Stimulated activated CD4-positive, alpha-beta T cell treated with anti-CD3 and anti-CD28 coated beads, Interleukin-12 subunit alpha, Interleukin-12 subunit beta, amount 100 ng/mL, for 48 hours (primary cell): ENCODE measurements around the gene ITGAX.
"Not testable (repeated sequence)": the region's sequence is repeated elsewhere in the genome, so short reads cannot be mapped to it uniquely, and the experiment has no call there.

Experiments
- DNase-seq, 3 donors: peaks; one replicate each; pipeline ENCODE4 v3.0.0-alpha.2; 2020; ENCODE audit warnings: low read depth in 2 of 3, low spot score in 1 of 3

The ITGAX gene

GRCh38 chr16:31354394-31355291, at the start of gene ITGAX:
ITGAX (plus strand) TSS chr16:31355176; CDS start chr16:31355255, 79 bp downstream.
- DNase-seq: peak; percentile 63 to 69 (median 65)

GRCh38 chr16:31305219-31305618, 49.8 kb upstream of the ITGAX start:
- DNase-seq: no peak

- DNase-seq: not testable (repeated sequence)
Observed at GRCh38 chr16:31308381-31308780, 46.6 kb upstream of the ITGAX start.

- no peak for DNase-seq
Observed at GRCh38 chr16:31322500-31322899, 32.5 kb upstream of the ITGAX start.

GRCh38 chr16:31323959-31324629, 30.9 kb upstream of the ITGAX start:
- DNase-seq: no peak

- no peak for DNase-seq
Observed at GRCh38 chr16:31325171-31325570, 29.8 kb upstream of the ITGAX start.

- no peak for DNase-seq
Observed at GRCh38 chr16:31327646-31328225, 27.2 kb upstream of the ITGAX start.

GRCh38 chr16:31328322-31329052, 26.5 kb upstream of the ITGAX start:
- DNase-seq: no peak

GRCh38 chr16:31329671-31330552, 25.1 kb upstream of the ITGAX start:
- no peak for DNase-seq

- DNase-seq: no peak
Observed at GRCh38 chr16:31330553-31330890, 24.5 kb upstream of the ITGAX start.

- no peak for DNase-seq
Observed at GRCh38 chr16:31331141-31331764, 23.7 kb upstream of the ITGAX start.

GRCh38 chr16:31331807-31332301, 23.1 kb upstream of the ITGAX start:
- no peak for DNase-seq

GRCh38 chr16:31332544-31332943, 22.4 kb upstream of the ITGAX start:
- DNase-seq: no peak

- no peak for DNase-seq
Observed at GRCh38 chr16:31333686-31334649, 21.0 kb upstream of the ITGAX start.

- DNase-seq: no peak
Observed at GRCh38 chr16:31334934-31335333, 20.0 kb upstream of the ITGAX start.

GRCh38 chr16:31335431-31335830, 19.5 kb upstream of the ITGAX start:
- DNase-seq: no peak

- DNase-seq: not testable (repeated sequence)
Observed at GRCh38 chr16:31338166-31338685, 16.8 kb upstream of the ITGAX start.

- no peak for DNase-seq
Observed at GRCh38 chr16:31344712-31345111, 10.3 kb upstream of the ITGAX start.
